ENCODE measurements around the gene SYTL3.

The SYTL3 gene

GRCh38 chr6:158706369-158706982, 56.6 kb downstream of the SYTL3 start:
- H3K36me3 ChIP-seq (ENCODE audit: insufficient read depth, insufficient read length, low read length): no peaks in the 10 kb centered on the region
- no peak for DNase-seq (ENCODE audit: low read depth, low spot score)
- no peak overlapping the region for H3K9ac ChIP-seq (ENCODE audit: insufficient read length, low read depth)
- peaks cover 5% of the 10 kb centered on the region for H3K4me1 ChIP-seq (ENCODE audit: insufficient read depth, insufficient read length)
- H3K4me3 ChIP-seq (ENCODE audit: insufficient read length, low read depth): no peak overlapping the region
- H3K27me3 ChIP-seq (ENCODE audit: insufficient read depth, insufficient read length): peaks cover 8% of the 10 kb centered on the region
- H3K9me3 ChIP-seq (ENCODE audit: insufficient read depth, low read length): no peaks in the 10 kb centered on the region
- TF ChIP-seq YY1 (IDR thresholded peaks at IDR 0.05; ENCODE audit: insufficient read depth, insufficient read length) (no peak), ZNF274 (IDR thresholded peaks at IDR 0.05; ENCODE audit: low read depth, low read length) (no peak), SUZ12 (IDR thresholded peaks at IDR 0.05; ENCODE audit: extremely low read depth, insufficient read depth, insufficient read length) (no peak)

- H3K9ac ChIP-seq (ENCODE audit: insufficient read length, low read depth): peak overlapping the region; percentile 21
- H3K4me3 ChIP-seq (ENCODE audit: insufficient read length, low read depth): no peak overlapping the region
- no peaks in the 10 kb centered on the region for H3K9me3 ChIP-seq (ENCODE audit: insufficient read depth, low read length)
- peaks cover 8% of the 10 kb centered on the region for H3K27me3 ChIP-seq (ENCODE audit: insufficient read depth, insufficient read length)
- H3K36me3 ChIP-seq (ENCODE audit: insufficient read depth, insufficient read length, low read length): no peaks in the 10 kb centered on the region
- no peak for DNase-seq (ENCODE audit: low read depth, low spot score)
- TF ChIP-seq SUZ12 (IDR thresholded peaks at IDR 0.05; ENCODE audit: extremely low read depth, insufficient read depth, insufficient read length): no peak
- no peak for TF ChIP-seq YY1 (IDR thresholded peaks at IDR 0.05; ENCODE audit: insufficient read depth, insufficient read length)
- TF ChIP-seq ZNF274 (IDR thresholded peaks at IDR 0.05; ENCODE audit: low read depth, low read length): no peak
- H3K4me1 ChIP-seq (ENCODE audit: insufficient read depth, insufficient read length): peaks cover 5% of the 10 kb centered on the region
Observed at GRCh38 chr6:158707120-158707820, 57.4 kb downstream of the SYTL3 start.

DNA sequence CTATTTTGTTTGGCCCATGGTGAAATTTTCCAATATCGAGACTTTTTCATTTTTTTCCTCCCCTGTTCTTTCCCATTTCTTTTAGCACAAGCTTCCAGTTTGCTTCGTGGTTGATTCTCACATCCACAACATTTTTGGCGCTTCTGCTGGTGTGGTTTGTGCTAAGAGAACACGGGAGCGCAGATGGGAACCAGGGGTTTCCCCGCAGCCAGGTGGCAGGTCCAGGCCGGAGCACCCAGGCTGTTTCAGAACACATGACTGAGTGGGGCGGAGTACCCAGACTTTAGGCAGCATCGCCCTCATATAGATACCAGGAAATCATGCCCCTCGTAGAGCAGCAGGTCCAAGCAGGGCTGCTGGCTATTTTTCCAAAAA, 58.0 kb downstream of the SYTL3 start:
- H3K9ac ChIP-seq (ENCODE audit: insufficient read length, low read depth): peak overlapping the region; percentile 21
- H3K27me3 ChIP-seq (ENCODE audit: insufficient read depth, insufficient read length): peaks cover 8% of the 10 kb centered on the region
- H3K9me3 ChIP-seq (ENCODE audit: insufficient read depth, low read length): no peaks in the 10 kb centered on the region
- TF ChIP-seq SUZ12 (IDR thresholded peaks at IDR 0.05; ENCODE audit: extremely low read depth, insufficient read depth, insufficient read length) (no peak), ZNF274 (IDR thresholded peaks at IDR 0.05; ENCODE audit: low read depth, low read length) (no peak), YY1 (IDR thresholded peaks at IDR 0.05; ENCODE audit: insufficient read depth, insufficient read length) (no peak)
- peaks cover 5% of the 10 kb centered on the region for H3K4me1 ChIP-seq (ENCODE audit: insufficient read depth, insufficient read length)
- H3K36me3 ChIP-seq (ENCODE audit: insufficient read depth, insufficient read length, low read length): no peaks in the 10 kb centered on the region
- H3K4me3 ChIP-seq (ENCODE audit: insufficient read length, low read depth): no peak overlapping the region
- no peak for DNase-seq (ENCODE audit: low read depth, low spot score)

DNA sequence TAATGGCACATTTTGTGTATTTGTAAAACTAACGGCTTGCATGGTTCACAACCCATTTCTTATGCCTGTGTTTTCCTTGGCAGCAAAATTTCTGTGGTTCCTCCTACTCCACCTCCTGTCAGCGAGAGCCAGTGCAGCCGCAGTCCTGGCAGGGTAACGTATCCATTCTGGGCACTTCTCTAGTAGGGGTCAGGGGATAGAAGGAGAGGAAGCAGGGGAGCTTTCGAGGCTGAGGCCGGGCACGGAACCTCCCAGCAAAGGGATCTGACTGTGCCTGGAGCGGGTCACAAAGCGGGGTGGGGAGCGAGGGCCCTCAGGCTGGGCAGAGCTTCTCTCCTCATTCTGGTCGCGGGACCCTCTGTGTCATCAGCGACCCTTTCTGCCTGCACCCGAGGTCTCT, 58.4 kb downstream of the SYTL3 start:
- H3K9ac ChIP-seq (ENCODE audit: insufficient read length, low read depth): no peak overlapping the region
- DNase-seq (ENCODE audit: low read depth, low spot score): no peak
- peaks cover 5% of the 10 kb centered on the region for H3K4me1 ChIP-seq (ENCODE audit: insufficient read depth, insufficient read length)

GRCh38 chr6:158709809-158710208, 60.0 kb downstream of the SYTL3 start:
- Histone ChIP-seq H3K27me3 (ENCODE audit: insufficient read depth, insufficient read length) (peaks cover 6% of the 10 kb centered on the region), H3K36me3 (ENCODE audit: insufficient read depth, insufficient read length, low read length) (no peaks in the 10 kb centered on the region), H3K9ac (ENCODE audit: insufficient read length, low read depth) (no peak overlapping the region), H3K4me1 (ENCODE audit: insufficient read depth, insufficient read length) (peaks cover 3% of the 10 kb centered on the region), H3K9me3 (ENCODE audit: insufficient read depth, low read length) (no peaks in the 10 kb centered on the region), H3K4me3 (ENCODE audit: insufficient read length, low read depth) (no peak overlapping the region)
- TF ChIP-seq SUZ12 (IDR thresholded peaks at IDR 0.05; ENCODE audit: extremely low read depth, insufficient read depth, insufficient read length): no peak
- TF ChIP-seq ZNF274 (IDR thresholded peaks at IDR 0.05; ENCODE audit: low read depth, low read length): no peak
- no peak for TF ChIP-seq YY1 (IDR thresholded peaks at IDR 0.05; ENCODE audit: insufficient read depth, insufficient read length)
- no peak for DNase-seq (ENCODE audit: low read depth, low spot score)

More for the DNA sequence above, 58.4 kb downstream of the SYTL3 start:
- Histone ChIP-seq H3K4me3 (ENCODE audit: insufficient read length, low read depth) (no peak overlapping the region), H3K36me3 (ENCODE audit: insufficient read depth, insufficient read length, low read length) (no peaks in the 10 kb centered on the region), H3K9me3 (ENCODE audit: insufficient read depth, low read length) (no peaks in the 10 kb centered on the region), H3K27me3 (ENCODE audit: insufficient read depth, insufficient read length) (peaks cover 8% of the 10 kb centered on the region)
- no peak for TF ChIP-seq SUZ12 (IDR thresholded peaks at IDR 0.05; ENCODE audit: extremely low read depth, insufficient read depth, insufficient read length)
- TF ChIP-seq YY1 (IDR thresholded peaks at IDR 0.05; ENCODE audit: insufficient read depth, insufficient read length): no peak

DNA sequence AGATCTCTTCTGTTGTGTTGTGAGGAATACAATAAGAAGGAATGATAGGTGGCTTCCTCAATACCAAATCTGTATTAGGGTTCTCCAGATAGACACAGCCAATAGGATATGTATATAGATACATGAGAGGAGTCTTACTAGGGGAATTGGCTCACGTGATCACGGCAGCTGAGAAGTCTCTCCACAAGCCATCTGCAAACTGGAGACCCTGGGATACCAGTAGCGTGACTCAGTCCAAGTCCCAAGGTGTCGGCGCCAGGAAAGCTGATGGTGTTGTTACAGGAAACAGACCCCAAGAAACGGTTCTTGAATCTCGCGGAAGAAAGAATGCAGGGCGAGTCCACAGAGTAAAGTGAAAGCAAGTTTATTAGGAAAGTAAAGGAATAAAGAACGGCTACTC, 61.4 kb downstream of the SYTL3 start:
- H3K27me3 ChIP-seq (ENCODE audit: insufficient read depth, insufficient read length): no peaks in the 10 kb centered on the region
- H3K9ac ChIP-seq (ENCODE audit: insufficient read length, low read depth): no peak overlapping the region
- TF ChIP-seq YY1 (IDR thresholded peaks at IDR 0.05; ENCODE audit: insufficient read depth, insufficient read length): no peak
- TF ChIP-seq ZNF274 (IDR thresholded peaks at IDR 0.05; ENCODE audit: low read depth, low read length): no peak
- TF ChIP-seq SUZ12 (IDR thresholded peaks at IDR 0.05; ENCODE audit: extremely low read depth, insufficient read depth, insufficient read length): no peak
- DNase-seq (ENCODE audit: low read depth, low spot score): no peak
- H3K4me1 ChIP-seq (ENCODE audit: insufficient read depth, insufficient read length): peaks cover 3% of the 10 kb centered on the region
- H3K9me3 ChIP-seq (ENCODE audit: insufficient read depth, low read length): no peaks in the 10 kb centered on the region
- H3K36me3 ChIP-seq (ENCODE audit: insufficient read depth, insufficient read length, low read length): no peaks in the 10 kb centered on the region
- H3K4me3 ChIP-seq (ENCODE audit: insufficient read length, low read depth): no peak overlapping the region

- Histone ChIP-seq H3K27me3 (ENCODE audit: insufficient read depth, insufficient read length) (no peaks in the 10 kb centered on the region), H3K36me3 (ENCODE audit: insufficient read depth, insufficient read length, low read length) (no peaks in the 10 kb centered on the region), H3K4me1 (ENCODE audit: insufficient read depth, insufficient read length) (peaks cover 2% of the 10 kb centered on the region), H3K9me3 (ENCODE audit: insufficient read depth, low read length) (no peaks in the 10 kb centered on the region), H3K4me3 (ENCODE audit: insufficient read length, low read depth) (no peak overlapping the region), H3K9ac (ENCODE audit: insufficient read length, low read depth) (no peak overlapping the region)
- TF ChIP-seq YY1 (IDR thresholded peaks at IDR 0.05; ENCODE audit: insufficient read depth, insufficient read length): no peak
- no peak for TF ChIP-seq ZNF274 (IDR thresholded peaks at IDR 0.05; ENCODE audit: low read depth, low read length)
- TF ChIP-seq SUZ12 (IDR thresholded peaks at IDR 0.05; ENCODE audit: extremely low read depth, insufficient read depth, insufficient read length): no peak
- no peak for DNase-seq (ENCODE audit: low read depth, low spot score)
Observed at GRCh38 chr6:158713469-158713868, 63.6 kb downstream of the SYTL3 start.

All from NT2/D1 (cell line).